ENCODE measurements around the gene MYH9.

MYH9 gene

GRCh38 chr22:36341640-36342041 is 46.1 kb downstream of the MYH9 start:
- Mint-ChIP-seq H3K27me3 (no peaks in the 10 kb centered on the region), H3K4me3 (no peak overlapping the region), H3K4me1 (peaks cover 68% of the 10 kb centered on the region), H3K9me3 (no peaks in the 10 kb centered on the region), H3K36me3 (ENCODE audit: insufficient read depth) (peaks cover 88% of the 10 kb centered on the region), H3K27ac (ENCODE audit: low read depth) (peak overlapping the region; percentile 88)
- DNase-seq (ENCODE audit: low spot score in 2 of 2) (no peak), ATAC-seq (replicated peaks; ENCODE audit: extremely low read depth, poor library complexity, severe bottlenecking) (no peak)

DNA sequence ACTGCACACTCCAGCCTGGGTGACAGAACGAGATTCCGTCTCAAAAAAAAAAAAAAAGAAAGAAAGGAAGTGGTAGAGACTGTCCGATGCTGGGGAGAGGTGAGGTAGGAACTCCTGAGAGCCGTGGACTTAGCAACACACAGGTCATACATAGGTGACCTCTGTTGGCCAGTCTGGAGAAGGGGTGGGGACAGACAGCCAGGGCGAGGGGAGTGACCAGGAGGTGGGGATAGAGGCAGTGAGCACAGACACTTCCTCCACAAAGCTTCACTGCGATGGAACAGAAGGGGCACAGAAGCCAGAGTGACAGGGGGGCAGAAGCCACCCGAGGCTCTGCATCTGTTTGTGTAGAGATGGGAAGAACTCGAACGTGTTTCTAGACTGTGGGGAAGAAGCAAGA is 47.1 kb downstream of the MYH9 start:
- Mint-ChIP-seq H3K27me3 (no peaks in the 10 kb centered on the region), H3K4me1 (peaks cover 75% of the 10 kb centered on the region), H3K27ac (ENCODE audit: low read depth) (peak overlapping the region; percentile 88), H3K9me3 (no peaks in the 10 kb centered on the region), H3K4me3 (peak overlapping the region; percentile 52), H3K36me3 (ENCODE audit: insufficient read depth) (peaks cover 88% of the 10 kb centered on the region)
- no peak for ATAC-seq (replicated peaks; ENCODE audit: extremely low read depth, poor library complexity, severe bottlenecking)
- DNase-seq (ENCODE audit: low spot score in 2 of 2) = no peak

DNA sequence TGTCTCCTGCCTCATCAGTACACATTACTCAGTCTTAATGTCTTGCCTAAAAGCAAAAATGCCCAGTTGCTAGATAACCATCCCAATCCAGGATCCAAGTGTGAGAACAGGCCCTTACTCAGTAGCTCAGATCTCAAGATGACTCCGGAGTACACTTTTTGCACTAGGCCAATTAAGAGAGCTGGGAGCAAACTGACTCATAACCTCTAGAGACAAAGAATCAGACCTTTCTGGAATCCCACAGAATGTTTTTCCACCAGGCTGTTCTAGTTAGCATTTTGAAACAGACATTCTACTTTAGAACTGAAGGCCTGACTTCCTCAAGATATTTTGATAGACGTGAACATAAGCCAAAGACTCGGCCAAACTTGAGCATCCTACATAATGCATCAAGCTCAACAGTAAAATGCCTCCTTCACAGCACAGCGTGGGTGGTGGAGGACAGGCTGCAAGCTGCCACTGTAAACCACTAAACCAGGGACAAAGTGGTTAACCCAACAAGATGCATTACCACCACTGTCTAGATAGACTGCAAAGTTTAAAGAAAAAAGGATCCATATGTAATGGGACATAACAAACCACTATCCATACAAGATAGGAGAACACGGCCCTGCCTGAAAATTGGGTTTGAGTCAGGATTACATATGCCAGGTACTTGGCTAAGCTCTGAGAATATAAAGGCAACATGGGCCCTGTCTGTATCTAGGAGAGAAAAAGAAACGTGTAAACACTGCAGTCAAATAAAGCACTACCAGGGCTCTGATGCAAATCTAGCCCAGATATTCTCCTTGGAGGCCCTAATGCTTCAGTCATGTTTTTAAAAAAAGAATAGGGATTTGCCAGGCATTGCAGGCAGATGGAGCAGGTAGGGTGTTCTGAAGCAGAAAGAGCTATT is 48.3 kb downstream of the MYH9 start:
- H3K4me1 Mint-ChIP-seq = peaks cover 81% of the 10 kb centered on the region
- peak overlapping the region; percentile 88 for H3K27ac Mint-ChIP-seq (ENCODE audit: low read depth)
- H3K4me3 Mint-ChIP-seq = peak overlapping the region; percentile 52
- H3K27me3 Mint-ChIP-seq = no peaks in the 10 kb centered on the region
- no peaks in the 10 kb centered on the region for H3K9me3 Mint-ChIP-seq
- ATAC-seq (replicated peaks; ENCODE audit: extremely low read depth, poor library complexity, severe bottlenecking) (no peak), DNase-seq (ENCODE audit: low spot score in 2 of 2) (no peak)
- peaks cover 86% of the 10 kb centered on the region for H3K36me3 Mint-ChIP-seq (ENCODE audit: insufficient read depth)

DNA sequence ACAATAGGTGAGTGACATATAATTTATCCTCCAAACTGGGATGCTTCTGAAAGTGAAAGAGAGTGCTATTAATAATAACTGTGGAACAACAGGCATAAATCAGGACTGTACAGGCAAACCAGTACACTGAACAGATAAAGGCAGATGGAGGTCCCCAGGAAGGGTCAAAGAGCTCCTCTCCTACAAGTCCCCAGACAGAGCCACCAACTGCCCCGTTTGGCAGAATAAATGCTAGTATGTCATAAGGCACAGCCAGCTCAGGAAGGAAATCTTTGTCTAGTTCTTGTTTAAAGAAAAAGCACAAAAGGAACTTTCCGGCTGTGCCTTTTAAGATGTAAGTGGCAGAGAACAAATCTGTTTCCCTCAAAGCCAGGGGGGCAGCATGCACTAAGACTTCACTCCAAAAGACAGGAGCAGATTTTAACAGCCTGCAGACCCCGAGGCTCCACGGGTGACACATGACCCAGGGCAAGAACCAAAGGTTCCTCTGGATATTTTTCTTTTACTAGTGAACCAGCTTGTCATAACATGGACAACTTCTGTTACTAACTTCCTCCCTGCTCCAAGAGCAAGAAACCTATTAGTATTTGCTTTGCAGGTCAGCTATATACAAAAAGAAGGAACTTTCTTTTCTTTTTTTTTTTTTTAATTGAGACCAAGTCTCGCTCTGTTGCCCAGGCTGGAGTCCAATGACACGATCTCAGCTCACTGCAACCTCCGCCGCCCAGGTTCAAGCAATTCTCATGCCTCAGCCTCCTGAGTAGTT is 50.2 kb downstream of the MYH9 start:
- Mint-ChIP-seq H3K9me3 (no peaks in the 10 kb centered on the region), H3K4me3 (peak overlapping the region; percentile 69), H3K4me1 (peaks cover 83% of the 10 kb centered on the region), H3K27me3 (no peaks in the 10 kb centered on the region), H3K27ac (ENCODE audit: low read depth) (peak overlapping the region; percentile 94), H3K36me3 (ENCODE audit: insufficient read depth) (peaks cover 91% of the 10 kb centered on the region)
- DNase-seq (ENCODE audit: low spot score in 2 of 2) (no peak), ATAC-seq (replicated peaks; ENCODE audit: extremely low read depth, poor library complexity, severe bottlenecking) (no peak)

DNA sequence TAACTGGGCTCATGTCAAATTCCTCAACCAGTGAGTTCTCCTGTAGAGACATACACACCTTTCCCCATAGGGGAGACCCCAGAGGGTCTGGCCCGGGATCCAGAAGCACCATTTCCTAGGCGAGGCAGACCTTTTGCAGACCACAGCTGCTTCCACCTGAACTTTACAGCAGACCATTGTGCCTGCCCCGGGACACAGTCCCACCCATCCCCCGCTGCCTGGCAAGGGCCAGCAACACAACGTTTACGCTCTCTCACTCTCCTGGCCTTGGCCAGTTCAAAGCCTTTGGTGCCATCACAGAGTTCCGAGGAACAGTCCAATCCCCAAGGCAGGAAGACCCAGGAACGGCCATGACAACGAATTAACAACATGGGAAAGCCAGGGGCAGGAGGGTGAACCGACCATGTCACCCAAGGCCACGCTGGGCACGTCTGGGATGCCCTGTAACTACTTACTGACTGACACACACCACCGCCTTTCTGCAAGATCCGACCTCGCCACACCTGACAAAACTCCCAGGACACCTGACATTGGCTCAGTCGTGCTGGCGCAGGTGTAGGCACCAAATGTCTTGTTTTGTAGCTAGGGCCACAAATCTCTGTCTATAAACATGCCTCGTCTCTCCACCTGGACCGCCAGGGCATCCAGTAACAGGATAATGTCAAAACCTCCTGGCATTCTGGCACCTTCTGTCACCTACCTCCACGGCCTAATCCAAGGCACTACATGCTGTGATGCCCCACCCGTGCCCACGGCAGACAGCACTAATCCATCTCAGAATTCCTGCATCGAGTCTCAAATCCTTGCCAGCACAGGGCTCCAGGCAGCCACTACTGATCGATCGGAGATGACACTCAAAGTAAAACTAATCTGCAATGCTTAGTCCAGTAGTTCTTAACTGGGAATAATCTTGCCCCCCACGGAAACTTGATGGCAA is 51.3 kb downstream of the MYH9 start:
- Mint-ChIP-seq H3K36me3 (ENCODE audit: insufficient read depth) (peaks cover 91% of the 10 kb centered on the region), H3K9me3 (no peaks in the 10 kb centered on the region), H3K4me1 (peaks cover 85% of the 10 kb centered on the region), H3K4me3 (peak overlapping the region; percentile 69), H3K27ac (ENCODE audit: low read depth) (peak overlapping the region; percentile 94), H3K27me3 (no peaks in the 10 kb centered on the region)
- DNase-seq (ENCODE audit: low spot score in 2 of 2) (no peak), ATAC-seq (replicated peaks; ENCODE audit: extremely low read depth, poor library complexity, severe bottlenecking) (no peak)

DNA sequence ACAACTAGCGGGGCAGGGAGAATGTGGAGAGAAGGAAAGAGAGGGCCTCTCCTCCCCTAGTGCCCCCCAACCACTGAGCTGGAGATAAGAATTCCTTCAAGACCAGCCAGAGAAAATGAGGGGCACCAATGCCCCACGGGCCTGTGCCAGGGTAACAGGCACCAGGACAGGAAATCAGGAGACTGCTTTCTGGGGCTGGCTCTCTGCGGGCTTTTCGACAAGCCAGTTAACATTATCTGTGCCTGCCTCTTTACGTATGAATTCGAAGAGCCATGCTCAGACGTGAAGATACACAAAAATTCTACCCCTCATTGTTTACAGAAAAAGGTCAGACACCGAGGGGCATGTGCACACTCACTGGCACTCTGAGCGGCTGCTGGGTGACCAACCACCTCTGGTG is 52.1 kb downstream of the MYH9 start:
- no peaks in the 10 kb centered on the region for H3K9me3 Mint-ChIP-seq
- H3K4me1 Mint-ChIP-seq = peaks cover 85% of the 10 kb centered on the region
- H3K27ac Mint-ChIP-seq (ENCODE audit: low read depth) = peak overlapping the region; percentile 94
- no peaks in the 10 kb centered on the region for H3K27me3 Mint-ChIP-seq
- H3K4me3 Mint-ChIP-seq = peak overlapping the region; percentile 80
- DNase-seq (ENCODE audit: low spot score in 2 of 2) (no peak), ATAC-seq (replicated peaks; ENCODE audit: extremely low read depth, poor library complexity, severe bottlenecking) (no peak)
- H3K36me3 Mint-ChIP-seq (ENCODE audit: insufficient read depth) = peaks cover 90% of the 10 kb centered on the region

DNA sequence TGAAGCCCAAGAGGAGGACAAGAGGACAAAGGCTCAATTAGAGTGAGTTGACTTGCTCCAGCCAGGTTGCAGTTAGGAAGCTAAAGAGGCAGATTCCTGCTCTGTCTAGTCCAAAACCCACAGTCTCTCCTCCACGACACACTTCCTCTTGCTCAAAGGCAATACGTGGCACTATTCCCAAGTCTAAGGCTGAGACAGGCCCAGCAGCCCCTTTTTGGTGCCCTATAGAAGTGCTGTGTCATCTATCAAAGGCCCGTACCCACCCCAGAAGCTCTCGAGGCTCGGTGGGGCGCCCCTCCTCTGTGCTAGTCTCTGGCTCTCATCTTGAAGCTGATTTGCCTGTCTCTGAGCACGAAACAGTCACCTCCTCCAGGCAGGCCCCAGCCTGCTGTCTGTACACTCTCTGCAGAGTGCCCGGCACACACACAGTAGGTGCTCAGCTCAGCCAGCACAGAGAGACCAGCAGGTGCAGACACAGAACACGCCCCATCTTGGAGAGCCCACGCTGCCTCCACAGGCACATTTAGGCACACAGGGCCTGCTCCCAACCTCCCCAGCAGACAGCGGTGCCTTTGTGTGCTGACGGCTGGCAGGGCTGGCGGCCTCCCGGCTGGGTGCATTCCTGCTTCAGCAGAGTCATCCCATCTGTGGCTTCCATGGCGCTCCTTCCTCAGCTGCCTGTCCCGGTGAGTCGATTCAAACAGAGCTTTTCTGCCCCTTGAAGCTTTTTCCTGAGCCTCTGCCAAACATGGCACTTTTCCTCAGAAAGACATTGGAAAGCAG is 52.8 kb downstream of the MYH9 start:
- DNase-seq (ENCODE audit: low spot score in 2 of 2) (no peak), ATAC-seq (replicated peaks; ENCODE audit: extremely low read depth, poor library complexity, severe bottlenecking) (no peak)
- Mint-ChIP-seq H3K27me3 (no peaks in the 10 kb centered on the region), H3K9me3 (no peaks in the 10 kb centered on the region), H3K36me3 (ENCODE audit: insufficient read depth) (peaks cover 85% of the 10 kb centered on the region), H3K4me3 (peak overlapping the region; percentile 80), H3K27ac (ENCODE audit: low read depth) (peak overlapping the region; percentile 94), H3K4me1 (peaks cover 86% of the 10 kb centered on the region)

- H3K27me3 Mint-ChIP-seq = no peaks in the 10 kb centered on the region
- peaks cover 85% of the 10 kb centered on the region for H3K36me3 Mint-ChIP-seq (ENCODE audit: insufficient read depth)
- H3K4me3 Mint-ChIP-seq = peak overlapping the region; percentile 80
- H3K27ac Mint-ChIP-seq (ENCODE audit: low read depth) = peak overlapping the region; percentile 94
- DNase-seq (ENCODE audit: low spot score in 2 of 2) (no peak), ATAC-seq (replicated peaks; ENCODE audit: extremely low read depth, poor library complexity, severe bottlenecking) (no peak)
- no peaks in the 10 kb centered on the region for H3K9me3 Mint-ChIP-seq
- H3K4me1 Mint-ChIP-seq = peaks cover 86% of the 10 kb centered on the region
Measured at GRCh38 chr22:36334081-36334820, 53.5 kb downstream of the MYH9 start.

DNA sequence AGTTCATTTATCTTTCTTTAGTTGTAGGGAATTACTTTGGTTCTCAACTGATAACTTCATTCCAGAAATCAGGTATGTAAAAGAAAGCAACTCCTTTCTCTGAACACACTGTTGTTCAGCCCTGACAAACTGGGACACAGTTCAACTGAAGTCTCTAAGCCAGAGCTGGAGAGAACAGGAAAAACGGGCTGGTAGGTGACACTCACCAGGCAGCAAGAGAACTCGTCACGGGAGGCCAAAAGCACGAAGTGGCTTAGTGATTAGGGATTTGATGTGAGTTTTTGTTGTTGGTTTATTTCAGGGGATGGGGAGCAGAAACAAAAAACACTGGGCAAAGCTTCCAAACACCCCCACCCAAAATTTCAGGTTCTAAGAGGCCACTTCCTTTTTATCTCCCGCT is 54.1 kb downstream of the MYH9 start:
- Mint-ChIP-seq H3K4me3 (peak overlapping the region; percentile 80), H3K27ac (ENCODE audit: low read depth) (peak overlapping the region; percentile 94), H3K9me3 (no peaks in the 10 kb centered on the region), H3K4me1 (peaks cover 88% of the 10 kb centered on the region), H3K27me3 (no peaks in the 10 kb centered on the region), H3K36me3 (ENCODE audit: insufficient read depth) (peaks cover 85% of the 10 kb centered on the region)
- ATAC-seq (replicated peaks; ENCODE audit: extremely low read depth, poor library complexity, severe bottlenecking) = no peak
- no peak for DNase-seq (ENCODE audit: low spot score in 2 of 2)

GRCh38 chr22:36332623-36333332 is 55.0 kb downstream of the MYH9 start:
- H3K4me3 Mint-ChIP-seq = peak overlapping the region; percentile 80

More at GRCh38 chr22:36332623-36333332, 55.0 kb downstream of the MYH9 start:
- peaks cover 94% of the 10 kb centered on the region for H3K4me1 Mint-ChIP-seq
- ATAC-seq (replicated peaks; ENCODE audit: extremely low read depth, poor library complexity, severe bottlenecking) (no peak), DNase-seq (ENCODE audit: low spot score in 2 of 2) (no peak)
- H3K27me3 Mint-ChIP-seq = no peaks in the 10 kb centered on the region
- H3K27ac Mint-ChIP-seq (ENCODE audit: low read depth) = peak overlapping the region; percentile 94
- no peaks in the 10 kb centered on the region for H3K9me3 Mint-ChIP-seq
- peaks cover 85% of the 10 kb centered on the region for H3K36me3 Mint-ChIP-seq (ENCODE audit: insufficient read depth)
